HepG2 (cell line): ENCODE data around the gene RABGAP1L. TPM values are rescaled to one million over a fixed set of nuclear protein-coding genes. Genes with fewer than 3 reads are reported as not detected.
A peak's percentile ranks its signal among the peaks of the same experiment; 100 is the strongest.

Source experiments
- ASH2L ChIP-seq: fragments of 300-600, 200-600 bp; sonication (generic); IDR thresholded peaks from 2 replicates; pipeline ENCODE4 v1.7.0; 2017; ENCODE audit warnings: low read depth, mild to moderate bottlenecking, moderate library complexity, mixed read lengths, low read length; ENCODE audit not compliant: insufficient read length
- ATF1 ChIP-seq: IDR thresholded peaks from 2 replicates; pipeline ENCODE4 v1.6.1; 2016; ENCODE audit warnings: mild to moderate bottlenecking, control low read depth
- ATF7 ChIP-seq, 2 experiments: fragments of 450-650 bp in 1 of 2; sonication (generic) in 1 of 2; formaldehyde crosslinking in 1 of 2; IDR thresholded peaks; 2 replicates each; pipeline versions ENCODE4 v1.4.0 to v1.6.1; 2016 to 2020; ENCODE audit warnings: antibody characterized with exemption in 1 of 2, mild to moderate bottlenecking in 1 of 2, missing genetic modification reagents in 1 of 2
- BRD4 ChIP-seq: sonication (generic); formaldehyde crosslinking; IDR thresholded peaks from 2 replicates; pipeline ENCODE4 v1.4.0; 2020; ENCODE audit warnings: missing genetic modification reagents
- CREM ChIP-seq, 2 experiments: sonication (generic) in 1 of 2; formaldehyde crosslinking in 1 of 2; IDR thresholded peaks; 2 replicates each; pipeline versions ENCODE4 v1.4.0 to v1.6.1; 2016 to 2020; ENCODE audit warnings: antibody characterized with exemption in 1 of 2, mild to moderate bottlenecking in 1 of 2, missing genetic modification reagents in 1 of 2
- MED13 ChIP-seq: sonication (generic); formaldehyde crosslinking; IDR thresholded peaks from 2 replicates; pipeline ENCODE4 v1.5.0; 2020; ENCODE audit warnings: missing genetic modification reagents
- SNRNP70 ChIP-seq: fragments of 200-400 bp; formaldehyde crosslinking; IDR thresholded peaks from 2 replicates; pipeline ENCODE4 v1.6.1; 2017; ENCODE audit warnings: mild to moderate bottlenecking, low read depth, low read length, moderate library complexity
- ZBTB3 ChIP-seq: sonication (generic); formaldehyde crosslinking; IDR thresholded peaks from 2 replicates; pipeline ENCODE4 v1.4.0; 2020; ENCODE audit warnings: low read depth, mild to moderate bottlenecking, moderate library complexity, missing genetic modification reagents, borderline replicate concordance
- ZNF383 ChIP-seq: sonication (generic); formaldehyde crosslinking; IDR thresholded peaks from 2 replicates; pipeline ENCODE4 v1.4.0; 2020; ENCODE audit warnings: missing genetic modification reagents, mild to moderate bottlenecking, borderline replicate concordance
- ZNF670 ChIP-seq: sonication (generic); formaldehyde crosslinking; IDR thresholded peaks from 2 replicates; pipeline ENCODE4 v1.8.0; 2022; ENCODE audit warnings: mild to moderate bottlenecking, missing genetic modification reagents, borderline replicate concordance
- ZNF674 ChIP-seq: sonication (generic); formaldehyde crosslinking; IDR thresholded peaks from 2 replicates; pipeline ENCODE4 v1.5.0; 2020; ENCODE audit warnings: low read depth, mild to moderate bottlenecking, missing genetic modification reagents
- polyA plus RNA-seq, 8 experiments: library from polyadenylated mRNA; depleted of rRNA in 3 of 8; stranded (reverse) in 7 of 8; unstranded in 1 of 8; fragments of >200 nt; fragmentation: Illumina TruSeq in 4 of 8; extraction: Trizol in 4 of 8; gene quantifications; 2 replicates each; pipeline versions ENCODE4 v1.2.1 to v1.2.3, GENCODE V29; 2011 to 2016; ENCODE audit warnings: low read depth in 4 of 8, missing spikeins in 1 of 8, mixed read lengths in 1 of 8; ENCODE audit not compliant: insufficient read depth in 1 of 8
- total RNA-seq, 5 experiments: library from RNA; depleted of rRNA; stranded (reverse); fragments of >200 nt; fragmentation: Illumina TruSeq; extraction: Trizol; gene quantifications; 2 replicates each; pipeline ENCODE4 v1.2.3, GENCODE V29; 2016; ENCODE audit warnings: low read depth in 1 of 5
- TF ChIP-seq, protein P1 (sequence below): sonication (generic); formaldehyde crosslinking; IDR thresholded peaks from 2 replicates; pipeline ENCODE4; 2020; ENCODE audit warnings: missing genetic modification reagents, mild to moderate bottlenecking, borderline replicate concordance
- TF ChIP-seq, protein P2 (sequence below): sonication (generic); formaldehyde crosslinking; IDR thresholded peaks from 2 replicates; pipeline ENCODE4 v1.5.0; 2020; ENCODE audit warnings: mild to moderate bottlenecking, missing genetic modification reagents
- TF ChIP-seq, protein P3 (sequence below): sonication (generic); formaldehyde crosslinking; IDR thresholded peaks from 2 replicates; pipeline ENCODE4 v1.5.0; 2020; ENCODE audit warnings: missing genetic modification reagents
- TF ChIP-seq, protein P4 (sequence below): IDR thresholded peaks from 2 replicates; pipeline ENCODE4 v1.6.1; 2016; ENCODE audit warnings: missing biosample characterization, missing genetic modification reagents, low read depth
- TF ChIP-seq, protein P5 (sequence below): sonication (generic); formaldehyde crosslinking; IDR thresholded peaks from 2 replicates; pipeline ENCODE4 v1.8.1; 2023; ENCODE audit warnings: mild to moderate bottlenecking, inconsistent platforms, moderate library complexity, missing genetic modification reagents, borderline replicate concordance

RABGAP1L gene
- total and polyA plus RNA-seq, 2 of the 13 experiments (the other 11 are each of a cell fraction or from before 2014, with no cell fraction given): 7.9 to 22.6 TPM

DNA sequence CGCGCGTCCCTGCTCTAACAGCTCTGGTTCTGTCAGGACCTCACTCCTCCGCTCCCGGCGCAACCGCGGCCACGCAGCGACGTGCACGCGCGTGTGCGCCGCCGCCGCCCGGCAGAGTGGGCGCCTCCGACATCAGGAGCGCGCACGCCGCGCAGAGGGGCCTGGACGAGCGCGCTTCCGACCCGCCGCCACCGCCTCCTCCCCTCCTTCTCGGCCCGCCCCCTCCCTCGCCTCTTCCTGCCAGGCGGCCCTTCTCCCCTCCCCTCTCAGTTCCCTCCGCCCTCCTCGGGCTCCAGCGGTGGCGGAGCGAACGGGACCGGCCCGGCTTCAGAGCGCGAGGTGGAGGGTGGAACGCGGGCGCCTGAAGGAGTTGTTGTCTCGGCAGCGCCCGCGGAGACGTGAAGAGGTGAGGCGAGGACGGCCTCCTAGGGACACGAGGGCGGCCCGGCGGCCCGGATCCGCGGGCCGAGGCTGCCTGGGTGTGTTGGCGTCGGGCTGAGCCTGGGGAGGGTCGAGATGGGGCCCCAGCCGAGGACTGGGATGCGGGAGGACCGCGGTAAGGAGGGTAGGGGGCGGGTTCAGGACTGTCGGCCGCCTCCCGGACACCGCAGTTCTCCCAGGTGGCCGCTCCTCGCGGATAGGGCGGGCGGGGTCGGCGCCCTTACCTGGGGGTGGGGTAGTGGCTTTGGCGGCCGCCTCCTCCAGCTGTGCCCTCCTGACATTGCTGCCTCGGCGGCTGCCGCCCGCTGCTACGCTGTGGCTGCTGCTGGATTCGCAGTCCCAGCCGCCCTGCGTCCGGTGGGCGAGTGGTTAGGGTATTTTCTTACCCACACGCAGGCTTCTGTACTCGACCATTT is at the start of gene RABGAP1L (continued):
- TF ChIP-seq ZNF383 (CRISPR knock-in tag) (no peak), ATF7 (IDR thresholded peaks at IDR 0.05) (no peak), ATF7 (CRISPR knock-in tag; IDR thresholded peaks at IDR 0.05) (no peak), ATF1 (CRISPR knock-in tag) (no peak), BRD4 (CRISPR knock-in tag) (no peak), MED13 (CRISPR knock-in tag) (no peak), ZNF670 (CRISPR knock-in tag) (0 out of 2 replicates have a peak, but pooled peaks have one; percentile 53), ZNF674 (no peak), ZBTB3 (CRISPR knock-in tag) (no peak), SNRNP70 (no peak), CREM (IDR thresholded peaks at IDR 0.05) (0 out of 2 replicates have a peak, but pooled peaks have one; percentile 8), CREM (CRISPR knock-in tag; IDR thresholded peaks at IDR 0.05) (no peak), ASH2L (peak; percentile 71)
- TF ChIP-seq, protein P1, sequence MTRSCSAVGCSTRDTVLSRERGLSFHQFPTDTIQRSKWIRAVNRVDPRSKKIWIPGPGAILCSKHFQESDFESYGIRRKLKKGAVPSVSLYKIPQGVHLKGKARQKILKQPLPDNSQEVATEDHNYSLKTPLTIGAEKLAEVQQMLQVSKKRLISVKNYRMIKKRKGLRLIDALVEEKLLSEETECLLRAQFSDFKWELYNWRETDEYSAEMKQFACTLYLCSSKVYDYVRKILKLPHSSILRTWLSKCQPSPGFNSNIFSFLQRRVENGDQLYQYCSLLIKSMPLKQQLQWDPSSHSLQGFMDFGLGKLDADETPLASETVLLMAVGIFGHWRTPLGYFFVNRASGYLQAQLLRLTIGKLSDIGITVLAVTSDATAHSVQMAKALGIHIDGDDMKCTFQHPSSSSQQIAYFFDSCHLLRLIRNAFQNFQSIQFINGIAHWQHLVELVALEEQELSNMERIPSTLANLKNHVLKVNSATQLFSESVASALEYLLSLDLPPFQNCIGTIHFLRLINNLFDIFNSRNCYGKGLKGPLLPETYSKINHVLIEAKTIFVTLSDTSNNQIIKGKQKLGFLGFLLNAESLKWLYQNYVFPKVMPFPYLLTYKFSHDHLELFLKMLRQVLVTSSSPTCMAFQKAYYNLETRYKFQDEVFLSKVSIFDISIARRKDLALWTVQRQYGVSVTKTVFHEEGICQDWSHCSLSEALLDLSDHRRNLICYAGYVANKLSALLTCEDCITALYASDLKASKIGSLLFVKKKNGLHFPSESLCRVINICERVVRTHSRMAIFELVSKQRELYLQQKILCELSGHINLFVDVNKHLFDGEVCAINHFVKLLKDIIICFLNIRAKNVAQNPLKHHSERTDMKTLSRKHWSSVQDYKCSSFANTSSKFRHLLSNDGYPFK (CRISPR knock-in tag): peak; percentile 64
- TF ChIP-seq, protein P2, sequence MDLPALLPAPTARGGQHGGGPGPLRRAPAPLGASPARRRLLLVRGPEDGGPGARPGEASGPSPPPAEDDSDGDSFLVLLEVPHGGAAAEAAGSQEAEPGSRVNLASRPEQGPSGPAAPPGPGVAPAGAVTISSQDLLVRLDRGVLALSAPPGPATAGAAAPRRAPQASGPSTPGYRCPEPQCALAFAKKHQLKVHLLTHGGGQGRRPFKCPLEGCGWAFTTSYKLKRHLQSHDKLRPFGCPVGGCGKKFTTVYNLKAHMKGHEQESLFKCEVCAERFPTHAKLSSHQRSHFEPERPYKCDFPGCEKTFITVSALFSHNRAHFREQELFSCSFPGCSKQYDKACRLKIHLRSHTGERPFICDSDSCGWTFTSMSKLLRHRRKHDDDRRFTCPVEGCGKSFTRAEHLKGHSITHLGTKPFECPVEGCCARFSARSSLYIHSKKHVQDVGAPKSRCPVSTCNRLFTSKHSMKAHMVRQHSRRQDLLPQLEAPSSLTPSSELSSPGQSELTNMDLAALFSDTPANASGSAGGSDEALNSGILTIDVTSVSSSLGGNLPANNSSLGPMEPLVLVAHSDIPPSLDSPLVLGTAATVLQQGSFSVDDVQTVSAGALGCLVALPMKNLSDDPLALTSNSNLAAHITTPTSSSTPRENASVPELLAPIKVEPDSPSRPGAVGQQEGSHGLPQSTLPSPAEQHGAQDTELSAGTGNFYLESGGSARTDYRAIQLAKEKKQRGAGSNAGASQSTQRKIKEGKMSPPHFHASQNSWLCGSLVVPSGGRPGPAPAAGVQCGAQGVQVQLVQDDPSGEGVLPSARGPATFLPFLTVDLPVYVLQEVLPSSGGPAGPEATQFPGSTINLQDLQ (CRISPR knock-in tag): no peak
- TF ChIP-seq, protein P3, sequence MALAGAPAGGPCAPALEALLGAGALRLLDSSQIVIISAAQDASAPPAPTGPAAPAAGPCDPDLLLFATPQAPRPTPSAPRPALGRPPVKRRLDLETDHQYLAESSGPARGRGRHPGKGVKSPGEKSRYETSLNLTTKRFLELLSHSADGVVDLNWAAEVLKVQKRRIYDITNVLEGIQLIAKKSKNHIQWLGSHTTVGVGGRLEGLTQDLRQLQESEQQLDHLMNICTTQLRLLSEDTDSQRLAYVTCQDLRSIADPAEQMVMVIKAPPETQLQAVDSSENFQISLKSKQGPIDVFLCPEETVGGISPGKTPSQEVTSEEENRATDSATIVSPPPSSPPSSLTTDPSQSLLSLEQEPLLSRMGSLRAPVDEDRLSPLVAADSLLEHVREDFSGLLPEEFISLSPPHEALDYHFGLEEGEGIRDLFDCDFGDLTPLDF (CRISPR knock-in tag): peak; percentile 80; the same call in 1 of the 2 replicates
- TF ChIP-seq, protein P4, sequence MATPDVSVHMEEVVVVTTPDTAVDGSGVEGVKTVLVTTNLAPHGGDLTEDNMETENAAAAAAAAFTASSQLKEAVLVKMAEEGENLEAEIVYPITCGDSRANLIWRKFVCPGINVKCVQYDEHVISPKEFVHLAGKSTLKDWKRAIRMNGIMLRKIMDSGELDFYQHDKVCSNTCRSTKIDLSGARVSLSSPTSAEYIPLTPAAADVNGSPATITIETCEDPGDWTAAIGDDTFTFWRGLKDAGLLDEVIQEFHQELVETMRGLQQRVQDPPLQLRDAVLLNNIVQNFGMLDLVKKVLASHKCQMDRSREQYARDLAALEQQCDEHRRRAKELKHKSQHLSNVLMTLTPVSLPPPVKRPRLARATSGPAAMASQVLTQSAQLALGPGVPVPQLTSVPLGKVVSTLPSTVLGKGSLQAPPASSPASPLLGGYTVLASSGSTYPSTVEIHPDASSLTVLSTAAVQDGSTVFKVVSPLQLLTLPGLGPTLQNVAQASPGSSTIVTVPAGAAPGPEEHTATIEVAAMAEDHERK (CRISPR knock-in tag): peak; percentile 83
- TF ChIP-seq, protein P5, sequence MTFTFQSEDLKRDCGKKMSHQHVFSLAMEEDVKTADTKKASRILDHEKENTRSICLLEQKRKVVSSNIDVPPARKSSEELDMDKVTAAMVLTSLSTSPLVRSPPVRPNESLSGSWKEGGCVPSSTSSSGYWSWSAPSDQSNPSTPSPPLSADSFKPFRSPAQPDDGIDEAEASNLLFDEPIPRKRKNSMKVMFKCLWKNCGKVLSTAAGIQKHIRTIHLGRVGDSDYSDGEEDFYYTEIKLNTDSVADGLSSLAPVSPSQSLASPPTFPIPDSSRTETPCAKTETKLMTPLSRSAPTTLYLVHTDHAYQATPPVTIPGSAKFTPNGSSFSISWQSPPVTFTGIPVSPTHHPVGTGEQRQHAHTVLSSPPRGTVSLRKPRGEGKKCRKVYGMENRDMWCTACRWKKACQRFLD (CRISPR knock-in tag): no peak
